Measurements from ENCODE around the gene MRPL40. TPM values are rescaled to one million over a fixed set of nuclear protein-coding genes. Genes with fewer than 3 reads are reported as not detected.

Gene MRPL40
- total RNA-seq, 4 donors from 2014 or later: 10.9 to 29.2 (median 13.7) TPM

- TF ChIP-seq POLR2AphosphoS5 (IDR thresholded peaks at IDR 0.05): no peak
- no peak for TF ChIP-seq EP300 (IDR thresholded peaks at IDR 0.05; ENCODE audit: low read depth)
- no peak for TF ChIP-seq POLR2A (IDR thresholded peaks at IDR 0.05)
- TF ChIP-seq CTCF (IDR thresholded peaks at IDR 0.05): no peak
These were observed 21.8 kb downstream of the MRPL40 start for GRCh38 chr22:19454156-19454555.

GRCh38 chr22:19455033-19455432 lies 22.7 kb downstream of the MRPL40 start:
- Histone ChIP-seq H3K27me3 (no peaks in the 10 kb centered on the region), H3K27ac (no peak overlapping the region), H3K36me3 (peaks cover 0 to 43% (median 13%) of the 10 kb centered on the region in 4 donors), H3K4me1 (no peaks in the 10 kb centered on the region), H3K4me3 (no peak overlapping the region), H3K9me3 (no peaks in the 10 kb centered on the region)
- intact Hi-C loops (cut with DNase I; ENCODE audit: low total_unique reads): no loop called here
- in situ Hi-C loops (cut with MboI; ENCODE audit: low pct_ligation_motif_present in 1 of 4, low pct_unique_long_range_greater_than_20kb in 1 of 4, low sequenced_read_pairs in 3 of 4): no loop called here
- TF ChIP-seq CTCF (IDR thresholded peaks at IDR 0.05): no peak
- no peak for TF ChIP-seq POLR2A (IDR thresholded peaks at IDR 0.05)
- no peak for TF ChIP-seq POLR2AphosphoS5 (IDR thresholded peaks at IDR 0.05)
- TF ChIP-seq EP300 (IDR thresholded peaks at IDR 0.05; ENCODE audit: low read depth): no peak
- DNase-seq: no peak
- WGBS, 2 donors (ENCODE audit: low coverage in 1 of 2): 94% methylated on average over 2 of the region's 2 CpGs; no CpG with 5 or more reads in 1 of the 2 donors

More at GRCh38 chr22:19454156-19454555, 21.8 kb downstream of the MRPL40 start:
- no peak for DNase-seq
- 68 to 82% methylated on average over 3 to 6 of the region's 6 CpGs for WGBS, 2 donors (ENCODE audit: low coverage in 1 of 2)
- in situ Hi-C loops (cut with MboI; ENCODE audit: low pct_ligation_motif_present in 1 of 4, low pct_unique_long_range_greater_than_20kb in 1 of 4, low sequenced_read_pairs in 3 of 4) (no loop called here), intact Hi-C loops (cut with DNase I; ENCODE audit: low total_unique reads) (no loop called here)
- Histone ChIP-seq H3K4me1 (no peaks in the 10 kb centered on the region), H3K27me3 (no peaks in the 10 kb centered on the region), H3K9me3 (no peaks in the 10 kb centered on the region), H3K4me3 (no peak overlapping the region), H3K27ac (no peak overlapping the region), H3K36me3 (peaks cover 0 to 43% (median 13%) of the 10 kb centered on the region in 4 donors)

GRCh38 chr22:19455585-19456370 lies 23.4 kb downstream of the MRPL40 start:
- no peaks in the 10 kb centered on the region for H3K27me3 ChIP-seq
- in situ Hi-C loops (cut with MboI; ENCODE audit: low pct_ligation_motif_present in 1 of 4, low pct_unique_long_range_greater_than_20kb in 1 of 4, low sequenced_read_pairs in 3 of 4): no loop called here
- no peaks in the 10 kb centered on the region for H3K4me1 ChIP-seq
- H3K4me3 ChIP-seq: no peak overlapping the region
- no peaks in the 10 kb centered on the region for H3K9me3 ChIP-seq
- TF ChIP-seq EP300 (IDR thresholded peaks at IDR 0.05; ENCODE audit: low read depth) (no peak), CTCF (IDR thresholded peaks at IDR 0.05) (no peak), POLR2A (IDR thresholded peaks at IDR 0.05) (no peak), POLR2AphosphoS5 (IDR thresholded peaks at IDR 0.05) (no peak)
- intact Hi-C loops (cut with DNase I; ENCODE audit: low total_unique reads): no loop called here
- 76% methylated on average over 4 of the region's 4 CpGs; no CpG with 5 or more reads in 1 of the 2 donors for WGBS, 2 donors (ENCODE audit: low coverage in 1 of 2)
- H3K27ac ChIP-seq: no peak overlapping the region
- H3K36me3 ChIP-seq: peaks cover 0 to 43% (median 13%) of the 10 kb centered on the region in 4 donors
- no peak for DNase-seq

- TF ChIP-seq EP300 (IDR thresholded peaks at IDR 0.05; ENCODE audit: low read depth) (no peak), CTCF (IDR thresholded peaks at IDR 0.05) (no peak), POLR2A (IDR thresholded peaks at IDR 0.05) (no peak), POLR2AphosphoS5 (IDR thresholded peaks at IDR 0.05) (no peak)
- Histone ChIP-seq H3K4me3 (no peak overlapping the region), H3K27ac (no peak overlapping the region), H3K9me3 (no peaks in the 10 kb centered on the region), H3K4me1 (no peaks in the 10 kb centered on the region), H3K36me3 (peaks cover 0 to 43% (median 13%) of the 10 kb centered on the region in 4 donors), H3K27me3 (no peaks in the 10 kb centered on the region)
- in situ Hi-C loops (cut with MboI; ENCODE audit: low pct_ligation_motif_present in 1 of 4, low pct_unique_long_range_greater_than_20kb in 1 of 4, low sequenced_read_pairs in 3 of 4): no loop called here
- intact Hi-C loops (cut with DNase I; ENCODE audit: low total_unique reads): no loop called here
- no peak for DNase-seq
- WGBS, 2 donors (ENCODE audit: low coverage in 1 of 2): 90 to 96% methylated on average over 4 to 10 of the region's 10 CpGs
These were observed 24.2 kb downstream of the MRPL40 start for GRCh38 chr22:19456541-19456940.
